GM12874 (cell line): ENCODE results near the gene LSAMP.

Experiments used
- CTCF ChIP-seq: IDR thresholded peaks from 2 replicates; pipeline ENCODE4 v1.5.1; 2011; ENCODE audit warnings: low read depth, mild to moderate bottlenecking, control low read depth, low read length, moderate library complexity; ENCODE audit not compliant: insufficient read depth

Gene LSAMP

DNA sequence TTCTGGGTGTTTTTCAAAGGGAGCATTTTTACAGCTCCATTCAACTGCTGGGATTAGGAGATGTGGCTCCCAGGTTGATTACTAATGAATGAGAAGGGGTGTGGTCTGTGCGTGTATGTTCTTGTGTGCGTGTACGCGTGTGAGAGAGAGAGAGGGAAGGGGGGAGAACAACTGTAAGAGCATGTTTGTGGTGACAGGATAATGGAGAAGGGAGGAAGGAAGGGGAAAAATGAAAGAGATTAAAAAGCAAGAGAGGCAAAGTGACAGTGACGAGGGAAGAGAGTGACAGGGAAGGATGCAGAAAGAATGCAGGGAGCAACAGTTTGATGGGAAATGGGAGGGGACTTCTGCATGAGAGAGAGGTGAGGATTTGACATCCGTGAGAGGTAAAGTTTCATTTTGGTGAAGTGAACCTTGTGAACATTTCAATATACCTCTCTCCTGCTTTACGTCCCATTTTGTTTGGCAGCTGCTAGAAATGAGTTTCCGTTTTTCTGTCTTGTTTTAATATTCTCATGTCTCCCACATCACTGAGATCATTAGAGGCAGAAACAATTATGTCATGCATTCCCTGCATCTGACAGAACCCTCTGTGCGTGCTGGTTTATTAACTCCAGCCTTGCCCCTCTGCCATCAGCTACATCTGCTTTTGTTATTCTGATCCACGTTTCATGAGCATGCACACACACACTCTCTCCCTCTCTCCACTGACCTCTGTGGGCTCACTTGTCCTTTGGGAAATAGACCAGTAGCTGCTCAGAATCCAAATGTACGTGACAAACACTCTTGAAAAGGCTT, 660.3 kb downstream of the LSAMP start:
- no peak for TF ChIP-seq CTCF

DNA sequence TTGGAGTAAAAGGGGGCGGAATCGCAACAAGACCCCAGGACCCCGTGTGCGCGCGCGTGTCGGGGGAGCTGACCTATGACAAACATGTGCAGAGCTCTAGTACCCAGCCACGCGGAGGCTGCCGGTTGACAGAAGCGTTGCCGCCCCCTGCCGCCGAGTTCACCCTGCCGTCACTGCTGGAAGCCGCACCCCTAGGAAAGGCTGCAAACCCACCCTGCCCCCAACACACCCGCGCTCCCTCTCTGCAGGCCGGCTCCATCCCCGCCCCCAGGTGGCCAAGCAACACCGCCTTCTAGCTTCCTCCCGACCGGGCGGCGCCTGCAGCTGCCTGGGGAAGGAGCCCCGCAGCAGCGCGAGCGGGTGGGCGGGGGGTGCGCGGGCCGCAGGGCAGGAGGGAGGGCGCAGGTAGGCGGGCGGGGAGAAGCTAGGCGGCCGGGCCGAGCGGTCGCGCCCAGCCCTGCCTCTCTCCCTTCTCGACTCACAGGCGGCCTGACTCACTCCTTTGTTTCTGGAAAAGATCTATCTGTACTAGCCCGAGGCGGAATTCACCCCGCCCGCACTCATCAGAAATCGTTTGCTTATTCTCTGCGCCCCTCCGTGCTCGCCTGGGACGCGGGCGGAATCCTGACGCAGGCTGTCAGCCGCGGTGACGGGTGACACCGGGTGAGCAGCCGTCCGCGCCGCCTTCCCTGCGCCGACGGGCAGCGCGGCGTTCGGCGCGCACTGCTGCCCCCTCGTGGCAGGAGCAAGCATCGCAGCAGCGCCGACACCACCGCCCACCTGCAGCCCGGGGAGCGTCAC, 661.1 kb downstream of the LSAMP start:
- peak; percentile 99 for TF ChIP-seq CTCF

GRCh38 chr3:115779011-115779410, 666.3 kb downstream of the LSAMP start:
- no peak for TF ChIP-seq CTCF

GRCh38 chr3:115772951-115773350, 672.3 kb downstream of the LSAMP start:
- TF ChIP-seq CTCF, result no peak

DNA sequence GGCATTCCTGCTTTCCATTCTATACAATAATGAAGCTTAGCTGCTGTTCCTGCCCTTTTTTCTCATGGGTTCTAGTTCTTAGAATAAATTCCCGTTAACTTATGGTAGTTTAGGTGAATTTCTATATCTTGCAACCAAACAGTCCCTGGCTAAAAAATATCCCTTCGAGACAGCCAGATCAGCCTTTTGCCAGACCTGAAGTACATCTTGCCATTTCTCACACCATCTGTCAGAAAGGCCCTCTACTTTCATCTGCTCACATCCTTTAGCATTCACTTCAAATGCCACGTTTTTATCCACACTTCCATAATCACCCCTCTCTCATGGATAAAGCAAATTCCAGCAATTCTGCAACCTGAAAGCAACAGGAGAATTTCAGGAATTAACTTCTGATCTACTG, 676.6 kb downstream of the LSAMP start:
- no peak for TF ChIP-seq CTCF

DNA sequence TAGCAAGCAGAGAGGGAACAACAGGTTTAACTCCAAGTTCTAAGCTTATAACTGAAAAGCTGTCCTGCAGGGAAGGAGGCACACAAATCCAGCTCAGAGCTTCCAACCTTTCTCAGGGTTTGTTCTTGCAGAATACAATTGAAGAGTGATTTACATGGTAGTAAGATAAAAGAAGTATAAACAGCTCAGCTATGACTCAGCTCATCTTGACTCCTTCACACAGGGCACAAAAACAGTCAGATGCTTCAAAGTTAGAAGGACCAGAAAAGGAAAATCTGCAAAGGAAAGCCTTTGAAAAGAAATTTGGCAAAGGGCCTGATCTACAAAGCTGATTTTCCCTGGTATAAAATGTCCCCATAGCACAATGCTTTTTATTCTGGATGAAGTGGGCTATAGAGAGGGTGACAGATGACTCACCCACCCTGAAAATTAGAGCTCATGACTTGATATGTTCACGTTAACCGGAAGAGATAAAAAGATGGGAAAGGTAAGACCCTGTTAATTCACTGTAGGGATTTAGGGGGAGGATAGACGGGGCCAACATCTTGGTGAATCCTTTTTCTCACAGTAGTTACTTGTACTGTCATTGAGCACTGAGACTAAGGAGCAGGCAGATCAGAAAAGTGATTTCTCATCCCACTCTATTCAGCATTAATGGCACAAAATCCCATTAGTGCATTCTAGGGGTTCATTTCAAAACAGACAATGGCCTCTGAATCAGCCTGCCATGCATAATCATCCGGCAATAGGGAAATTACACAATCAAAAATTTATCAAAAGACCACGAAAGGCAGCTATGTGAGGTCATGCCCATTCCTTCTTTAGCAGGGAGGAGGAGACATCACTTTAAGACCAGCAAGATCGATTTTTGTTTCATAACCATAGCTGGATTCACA, 678.5 kb downstream of the LSAMP start:
- no peak for TF ChIP-seq CTCF

DNA sequence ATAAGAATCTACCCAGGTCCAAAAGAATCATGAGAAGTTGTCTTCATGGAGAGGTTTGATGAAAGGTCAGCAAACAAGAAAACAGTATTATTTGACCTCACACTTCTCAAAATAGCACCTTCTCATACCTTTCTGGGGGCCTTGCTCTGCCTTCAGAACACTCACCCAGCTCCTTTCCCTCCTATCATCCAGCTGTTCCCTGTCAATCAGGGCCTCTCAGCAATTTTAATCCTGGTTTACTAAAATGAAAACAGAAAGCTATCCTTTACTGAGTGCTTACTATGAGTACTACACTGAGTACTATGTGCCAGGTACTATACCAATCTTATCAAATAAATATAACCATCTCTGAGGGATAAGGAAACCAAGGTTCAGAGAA, 683.4 kb downstream of the LSAMP start:
- no peak for TF ChIP-seq CTCF
